ENCODE measurements around the gene MAJIN. TPM values are rescaled to one million over a fixed set of nuclear protein-coding genes. Genes with fewer than 3 reads are reported as not detected.

The MAJIN gene
- total and polyA plus RNA-seq, 10 of the 15 experiments (the other 5 are each of a cell fraction or from before 2014, with no cell fraction given): 0.10 TPM; not detected in 9

DNA sequence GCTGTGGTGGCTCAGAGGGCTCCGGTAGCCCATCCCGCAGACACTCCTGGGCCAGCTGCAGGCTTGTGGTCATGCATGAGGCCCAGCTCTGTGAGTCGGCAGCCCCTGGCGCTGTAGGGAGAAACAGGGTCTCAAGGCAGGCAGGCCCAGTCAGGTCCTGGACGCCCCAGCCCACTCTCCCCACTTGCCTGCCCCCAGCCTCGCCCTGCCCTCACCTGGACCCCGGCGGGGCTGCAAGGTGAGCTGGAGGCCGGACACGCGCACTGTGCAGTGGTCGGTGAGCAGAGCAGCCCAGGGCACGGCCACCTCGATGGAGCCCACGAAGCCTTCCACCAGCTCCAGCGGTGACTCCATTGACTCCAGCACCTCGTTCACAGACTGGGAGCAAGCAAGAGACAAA is 57.8 kb downstream of the MAJIN start (continued):
- TF ChIP-seq TARDBP (IDR thresholded peaks at IDR 0.05; ENCODE audit: borderline replicate concordance) (no peak), IKZF2 (IDR thresholded peaks at IDR 0.05) (no peak), SUPT20H (IDR thresholded peaks at IDR 0.05; ENCODE audit: borderline replicate concordance, control insufficient read depth, low read depth, low read length) (no peak), MXI1 (IDR thresholded peaks at IDR 0.05; ENCODE audit: low read depth, low read length) (no peak), STAT1 (conservative IDR thresholded peaks at IDR 0.05) (no peak), SIX5 (IDR thresholded peaks at IDR 0.05; ENCODE audit: low read depth, low read length, severe bottlenecking) (no peak), NFYA (IDR thresholded peaks at IDR 0.05; ENCODE audit: borderline replicate concordance, low read depth, low read length) (no peak)
- TF ChIP-seq, protein P1, sequence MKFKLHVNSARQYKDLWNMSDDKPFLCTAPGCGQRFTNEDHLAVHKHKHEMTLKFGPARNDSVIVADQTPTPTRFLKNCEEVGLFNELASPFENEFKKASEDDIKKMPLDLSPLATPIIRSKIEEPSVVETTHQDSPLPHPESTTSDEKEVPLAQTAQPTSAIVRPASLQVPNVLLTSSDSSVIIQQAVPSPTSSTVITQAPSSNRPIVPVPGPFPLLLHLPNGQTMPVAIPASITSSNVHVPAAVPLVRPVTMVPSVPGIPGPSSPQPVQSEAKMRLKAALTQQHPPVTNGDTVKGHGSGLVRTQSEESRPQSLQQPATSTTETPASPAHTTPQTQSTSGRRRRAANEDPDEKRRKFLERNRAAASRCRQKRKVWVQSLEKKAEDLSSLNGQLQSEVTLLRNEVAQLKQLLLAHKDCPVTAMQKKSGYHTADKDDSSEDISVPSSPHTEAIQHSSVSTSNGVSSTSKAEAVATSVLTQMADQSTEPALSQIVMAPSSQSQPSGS (IDR thresholded peaks at IDR 0.05; ENCODE audit: low read length): no peak
- TF ChIP-seq, protein P2, sequence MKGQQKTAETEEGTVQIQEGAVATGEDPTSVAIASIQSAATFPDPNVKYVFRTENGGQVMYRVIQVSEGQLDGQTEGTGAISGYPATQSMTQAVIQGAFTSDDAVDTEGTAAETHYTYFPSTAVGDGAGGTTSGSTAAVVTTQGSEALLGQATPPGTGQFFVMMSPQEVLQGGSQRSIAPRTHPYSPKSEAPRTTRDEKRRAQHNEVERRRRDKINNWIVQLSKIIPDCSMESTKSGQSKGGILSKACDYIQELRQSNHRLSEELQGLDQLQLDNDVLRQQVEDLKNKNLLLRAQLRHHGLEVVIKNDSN (IDR thresholded peaks at IDR 0.05; ENCODE audit: borderline replicate concordance, extremely low read length, insufficient read depth, low read depth, low read length): no peak
- TF ChIP-seq, protein P3, sequence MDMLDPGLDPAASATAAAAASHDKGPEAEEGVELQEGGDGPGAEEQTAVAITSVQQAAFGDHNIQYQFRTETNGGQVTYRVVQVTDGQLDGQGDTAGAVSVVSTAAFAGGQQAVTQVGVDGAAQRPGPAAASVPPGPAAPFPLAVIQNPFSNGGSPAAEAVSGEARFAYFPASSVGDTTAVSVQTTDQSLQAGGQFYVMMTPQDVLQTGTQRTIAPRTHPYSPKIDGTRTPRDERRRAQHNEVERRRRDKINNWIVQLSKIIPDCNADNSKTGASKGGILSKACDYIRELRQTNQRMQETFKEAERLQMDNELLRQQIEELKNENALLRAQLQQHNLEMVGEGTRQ (IDR thresholded peaks at IDR 0.05; ENCODE audit: borderline replicate concordance, low read depth, low read length): no peak
